SU-DHL-6 (cell line): Measurements from ENCODE around the gene APOD.

Experiments used
- H2AFZ ChIP-seq: fragments of 200-600 bp; sonication (generic); 2 replicates; pipeline ENCODE4 v1.6.1; 2014; ENCODE audit warnings: low read depth, mild to moderate bottlenecking, moderate library complexity, mixed read lengths, antibody characterized with exemption, low read length; ENCODE audit not compliant: severe bottlenecking
- H3F3A ChIP-seq: fragments of 200-600 bp; shearing (Covaris generic); 2 replicates; pipeline ENCODE4 v1.6.0; 2016; ENCODE audit warnings: antibody characterized with exemption, mild to moderate bottlenecking; ENCODE audit not compliant: insufficient read depth
- H3K27ac ChIP-seq: fragments of 200-600 bp; sonication (generic); 2 replicates; pipeline ENCODE4 v1.5.1; 2016; ENCODE audit warnings: low read depth, mild to moderate bottlenecking, low read length, moderate library complexity, mixed read lengths
- H3K27me3 ChIP-seq: fragments of 200-600 bp; sonication (generic), shearing (Covaris generic); 2 replicates; pipeline ENCODE4 v1.6.0; 2014; ENCODE audit warnings: mild to moderate bottlenecking, low read length
- H3K36me3 ChIP-seq: fragments of 200-600 bp; sonication (generic); 2 replicates; pipeline ENCODE4 v1.6.1; 2014; ENCODE audit warnings: mild to moderate bottlenecking, low read length, mixed read lengths
- H3K4me2 ChIP-seq: fragments of 300-600, 200-600 bp; shearing (Covaris generic), sonication (generic); 2 replicates; pipeline ENCODE4 v1.6.0; 2014; ENCODE audit warnings: low read length, low read depth, mild to moderate bottlenecking; ENCODE audit not compliant: poor library complexity, severe bottlenecking
- H3K4me3 ChIP-seq: fragments of 200-600 bp; sonication (generic); 2 replicates; pipeline ENCODE4 v1.5.1; 2014; ENCODE audit warnings: antibody characterized with exemption, low read length, mild to moderate bottlenecking, mixed read lengths; ENCODE audit not compliant: insufficient read depth, poor library complexity, severe bottlenecking
- H3K79me2 ChIP-seq: fragments of 200-600 bp; sonication (generic); 2 replicates; pipeline ENCODE4 v1.6.1; 2014; ENCODE audit warnings: mild to moderate bottlenecking, low read length, moderate library complexity; ENCODE audit not compliant: insufficient read depth
- H3K9ac ChIP-seq: fragments of 200-600 bp; sonication (generic); 2 replicates; pipeline ENCODE4 v1.7.0; 2014; ENCODE audit warnings: mild to moderate bottlenecking, low read length
- H3K9me2 ChIP-seq: fragments of 200-600 bp; sonication (generic); replicated peaks from 2 replicates; pipeline ENCODE4 v1.6.1; 2014; ENCODE audit warnings: low read length; ENCODE audit not compliant: insufficient read depth
- H3K9me3 ChIP-seq: fragments of 200-600 bp; sonication (generic); 2 replicates; pipeline ENCODE4 v1.6.1; 2014; ENCODE audit warnings: low read length, mixed read lengths; ENCODE audit not compliant: insufficient read depth
- H4K20me1 ChIP-seq: fragments of 200-600 bp; sonication (generic); 2 replicates; pipeline ENCODE4 v1.6.1; 2014; ENCODE audit warnings: low read depth, mild to moderate bottlenecking, antibody characterized with exemption, low read length, moderate library complexity, mixed read lengths
- EZH2phosphoT487 ChIP-seq: fragments of 200-600 bp; sonication (generic), shearing (Covaris generic); conservative IDR thresholded peaks from 2 replicates; pipeline ENCODE4 v1.6.1; 2018; ENCODE audit warnings: mild to moderate bottlenecking, antibody characterized with exemption, low read length, moderate library complexity, mixed read lengths
- TF ChIP-seq, protein P1 (sequence below): fragments of 200-600 bp; sonication (generic); IDR thresholded peaks from one replicate; pipeline ENCODE4 v1.5.1; 2017; ENCODE audit warnings: antibody characterized with exemption, mild to moderate bottlenecking, low read length, moderate library complexity; ENCODE audit not compliant: insufficient read depth, poor library complexity, severe bottlenecking

Gene APOD

DNA sequence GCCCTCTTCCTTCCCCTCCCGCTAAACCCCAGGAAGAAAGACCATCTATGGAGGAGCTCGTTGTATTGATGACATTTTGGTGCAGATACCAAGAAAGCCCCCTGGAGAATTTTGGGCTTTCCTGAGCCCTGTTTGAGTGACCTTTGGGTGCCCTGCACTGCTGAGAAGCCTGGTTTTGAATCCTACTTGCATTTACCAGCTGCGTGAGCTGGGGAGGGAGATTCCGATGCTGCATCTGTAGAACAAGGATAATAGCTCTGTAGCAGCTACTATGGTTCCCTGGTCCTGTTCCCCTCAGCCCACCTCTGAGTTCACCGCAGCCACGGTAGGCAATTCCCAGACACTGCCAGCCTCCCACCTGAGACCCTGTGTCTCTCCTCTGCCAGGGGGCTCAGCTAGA lies 5.2 kb downstream of the APOD start:
- Histone ChIP-seq H3K79me2 (no peaks in the 10 kb centered on the region), H3K9me2 (no peaks in the 10 kb centered on the region), H3K4me2 (no peak overlapping the region), H3K9ac (no peak overlapping the region), H4K20me1 (no peaks in the 10 kb centered on the region), H3F3A (0 out of 2 replicates have a peak, but pooled peaks cover 6% of the 10 kb centered on the region), H3K36me3 (no peaks in the 10 kb centered on the region), H3K27me3 (no peaks in the 10 kb centered on the region), H3K27ac (no peak overlapping the region), H3K9me3 (no peaks in the 10 kb centered on the region), H3K4me3 (no peak overlapping the region), H2AFZ (no peak overlapping the region)
- TF ChIP-seq, protein P1, sequence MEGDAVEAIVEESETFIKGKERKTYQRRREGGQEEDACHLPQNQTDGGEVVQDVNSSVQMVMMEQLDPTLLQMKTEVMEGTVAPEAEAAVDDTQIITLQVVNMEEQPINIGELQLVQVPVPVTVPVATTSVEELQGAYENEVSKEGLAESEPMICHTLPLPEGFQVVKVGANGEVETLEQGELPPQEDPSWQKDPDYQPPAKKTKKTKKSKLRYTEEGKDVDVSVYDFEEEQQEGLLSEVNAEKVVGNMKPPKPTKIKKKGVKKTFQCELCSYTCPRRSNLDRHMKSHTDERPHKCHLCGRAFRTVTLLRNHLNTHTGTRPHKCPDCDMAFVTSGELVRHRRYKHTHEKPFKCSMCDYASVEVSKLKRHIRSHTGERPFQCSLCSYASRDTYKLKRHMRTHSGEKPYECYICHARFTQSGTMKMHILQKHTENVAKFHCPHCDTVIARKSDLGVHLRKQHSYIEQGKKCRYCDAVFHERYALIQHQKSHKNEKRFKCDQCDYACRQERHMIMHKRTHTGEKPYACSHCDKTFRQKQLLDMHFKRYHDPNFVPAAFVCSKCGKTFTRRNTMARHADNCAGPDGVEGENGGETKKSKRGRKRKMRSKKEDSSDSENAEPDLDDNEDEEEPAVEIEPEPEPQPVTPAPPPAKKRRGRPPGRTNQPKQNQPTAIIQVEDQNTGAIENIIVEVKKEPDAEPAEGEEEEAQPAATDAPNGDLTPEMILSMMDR = no peak
- no peak for TF ChIP-seq EZH2phosphoT487

DNA sequence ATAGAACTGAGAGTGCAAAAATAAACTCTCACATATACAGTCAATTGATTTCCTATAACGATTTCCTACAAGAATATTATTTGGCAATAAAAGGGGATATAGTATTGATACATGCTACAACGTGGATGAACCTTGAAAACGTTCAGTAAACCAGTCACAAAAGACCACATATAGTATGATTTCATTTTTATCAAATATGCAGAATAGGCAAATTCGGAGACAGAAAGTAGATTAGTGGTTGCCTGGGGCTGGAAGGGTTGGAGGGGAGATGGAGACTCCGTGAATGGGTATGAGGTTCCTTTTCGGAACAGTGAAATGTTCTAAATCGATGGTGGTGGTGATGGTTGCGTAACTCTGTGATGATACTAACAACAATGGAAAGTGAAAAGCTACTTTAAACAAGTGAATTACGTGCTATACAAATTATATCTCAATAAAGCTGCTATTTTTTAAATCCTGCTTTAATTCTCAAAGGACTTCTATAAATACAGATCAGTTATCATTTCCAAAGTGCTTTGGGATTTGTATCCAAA lies 6.0 kb downstream of the APOD start:
- no peak overlapping the region for H3K27ac ChIP-seq

DNA sequence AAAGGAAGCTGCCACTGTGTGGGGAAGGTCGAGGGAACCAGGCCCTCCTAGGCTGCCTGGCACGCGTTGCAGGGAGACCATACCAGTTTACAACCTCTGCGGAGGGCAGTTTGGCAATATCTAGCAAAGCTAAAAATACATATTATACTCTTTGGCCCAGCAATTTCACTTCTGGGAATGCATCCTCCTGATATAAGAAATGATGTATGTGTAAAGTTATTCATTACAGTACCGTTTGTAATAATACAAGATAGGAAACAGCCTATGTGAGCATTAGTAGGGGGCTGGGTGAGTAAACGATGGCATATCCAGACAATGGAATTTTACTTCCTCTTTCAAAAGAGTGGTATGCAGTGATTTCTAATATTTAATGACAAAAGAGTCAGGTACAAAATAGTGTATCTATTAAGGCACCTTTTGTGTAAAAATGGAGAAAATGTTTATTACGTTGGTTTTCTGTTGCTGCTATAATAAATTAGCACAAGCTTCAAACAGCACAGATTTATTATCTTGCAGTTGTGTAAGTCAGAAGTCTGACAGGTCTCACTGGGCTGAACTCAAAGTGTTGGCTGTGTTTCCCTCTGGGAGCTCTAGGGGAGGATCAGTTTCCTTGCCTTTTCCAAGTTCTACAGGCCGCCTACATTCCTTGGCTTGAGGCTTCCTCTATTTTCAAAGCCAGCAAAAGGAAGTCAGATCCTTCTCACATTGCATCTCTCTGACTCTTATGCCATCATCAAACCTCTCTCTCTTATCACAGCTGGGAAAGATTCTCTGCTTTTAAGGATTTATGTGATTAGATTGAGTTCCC lies 9.0 kb downstream of the APOD start:
- no peaks in the 10 kb centered on the region for H3K9me2 ChIP-seq
- TF ChIP-seq, protein P1 = no peak
- no peak for TF ChIP-seq EZH2phosphoT487
- no peaks in the 10 kb centered on the region for H3K79me2 ChIP-seq
- no peaks in the 10 kb centered on the region for H3K9me3 ChIP-seq
- no peak overlapping the region for H2AFZ ChIP-seq
- no peaks in the 10 kb centered on the region for H3K27me3 ChIP-seq
- no peaks in the 10 kb centered on the region for H4K20me1 ChIP-seq
- no peaks in the 10 kb centered on the region for H3F3A ChIP-seq
- no peak overlapping the region for H3K4me2 ChIP-seq
- no peak overlapping the region for H3K4me3 ChIP-seq
- no peak overlapping the region for H3K9ac ChIP-seq
- H3K36me3 ChIP-seq = no peaks in the 10 kb centered on the region
- no peak overlapping the region for H3K27ac ChIP-seq

More for the DNA sequence above, 6.0 kb downstream of the APOD start:
- Histone ChIP-seq H3K27me3 (no peaks in the 10 kb centered on the region), H3K9me2 (no peaks in the 10 kb centered on the region), H3K79me2 (no peaks in the 10 kb centered on the region), H3K36me3 (no peaks in the 10 kb centered on the region), H4K20me1 (no peaks in the 10 kb centered on the region), H2AFZ (no peak overlapping the region), H3K4me3 (no peak overlapping the region), H3K9me3 (no peaks in the 10 kb centered on the region), H3K4me2 (no peak overlapping the region), H3K9ac (no peak overlapping the region), H3F3A (no peaks in the 10 kb centered on the region)
- TF ChIP-seq, protein P1 = no peak
- no peak for TF ChIP-seq EZH2phosphoT487
